Measurements from ENCODE around the gene CIAO1.

GRCh38 chr2:96247896-96248295 lies 18.1 kb upstream of the CIAO1 start:
- no peak for TF ChIP-seq CTCF (IDR thresholded peaks at IDR 0.05)
- no peak for TF ChIP-seq EZH2 (IDR thresholded peaks at IDR 0.05; ENCODE audit: borderline replicate concordance, insufficient read depth, low read depth, low read length, poor library complexity, severe bottlenecking)
